ENCODE measurements around the gene STX18.

- TF ChIP-seq CTCF (IDR thresholded peaks at IDR 0.05; ENCODE audit: borderline replicate concordance, extremely low read depth, low read length, poor library complexity, severe bottlenecking) (no peak), EZH2 (IDR thresholded peaks at IDR 0.05; ENCODE audit: borderline replicate concordance, low read depth, low read length, severe bottlenecking) (no peak)
Observed at GRCh38 chr4:4388311-4388790, 153.5 kb downstream of the STX18 start.

All from DND-41 (cell line).